HG03439 (cell line): ENCODE data around the gene HCK.

Experiments
- ATAC-seq: cut with Tn5 transposase; IDR thresholded peaks from one replicate; pipeline ENCODE4 v1.9.1; 2021; ENCODE audit warnings: mild to moderate bottlenecking, moderate library complexity; ENCODE audit not compliant: unreplicated experiment

HCK gene

GRCh38 chr20:32057656-32058184, 5.7 kb downstream of the HCK start:
- ATAC-seq = no peak

- no peak for ATAC-seq
These were observed 7.1 kb downstream of the HCK start for GRCh38 chr20:32059189-32059588.

GRCh38 chr20:32062776-32063170, 10.7 kb downstream of the HCK start:
- no peak for ATAC-seq

- no peak for ATAC-seq
These were observed 11.7 kb downstream of the HCK start for GRCh38 chr20:32063695-32064094.

GRCh38 chr20:32064667-32065066, 12.6 kb downstream of the HCK start:
- no peak for ATAC-seq

GRCh38 chr20:32067234-32067821, 15.3 kb downstream of the HCK start:
- ATAC-seq = no peak

- ATAC-seq = no peak
These were observed 16.1 kb downstream of the HCK start for GRCh38 chr20:32068174-32068573.

- ATAC-seq = no peak
These were observed 17.7 kb downstream of the HCK start for GRCh38 chr20:32069711-32070110.

GRCh38 chr20:32070282-32070681, 18.2 kb downstream of the HCK start:
- no peak for ATAC-seq

- ATAC-seq = no peak
These were observed 18.7 kb downstream of the HCK start for GRCh38 chr20:32070690-32071213.

GRCh38 chr20:32071395-32072167, 19.5 kb downstream of the HCK start:
- ATAC-seq = no peak

GRCh38 chr20:32072168-32072750, 20.2 kb downstream of the HCK start:
- ATAC-seq = no peak

- no peak for ATAC-seq
These were observed 23.5 kb downstream of the HCK start for GRCh38 chr20:32075534-32075933.

- ATAC-seq = no peak
These were observed 25.1 kb downstream of the HCK start for GRCh38 chr20:32077190-32077589.

- ATAC-seq = no peak
These were observed 26.3 kb downstream of the HCK start for GRCh38 chr20:32078322-32078721.

GRCh38 chr20:32078791-32079190, 26.7 kb downstream of the HCK start:
- no peak for ATAC-seq

GRCh38 chr20:32079655-32080109, 27.6 kb downstream of the HCK start:
- no peak for ATAC-seq

GRCh38 chr20:32080783-32081182, 28.7 kb downstream of the HCK start:
- no peak for ATAC-seq

GRCh38 chr20:32083469-32083868, 31.4 kb downstream of the HCK start:
- ATAC-seq = no peak

GRCh38 chr20:32087070-32087469, 35.0 kb downstream of the HCK start:
- ATAC-seq = no peak

GRCh38 chr20:32088759-32089158, 36.7 kb downstream of the HCK start:
- ATAC-seq = no peak
